Erythroblast (primary cell): ENCODE data around the gene LCE1A.

Experiments used
- GATA1 ChIP-seq: IDR thresholded peaks from 2 replicates; pipeline ENCODE4 v1.6.1; 2011; ENCODE audit warnings: low read depth, mild to moderate bottlenecking, control low read depth, low read length, moderate library complexity
- POLR2A ChIP-seq: IDR thresholded peaks from 2 replicates; pipeline ENCODE4 v1.6.1; 2011; ENCODE audit warnings: mild to moderate bottlenecking, low read length

DNA sequence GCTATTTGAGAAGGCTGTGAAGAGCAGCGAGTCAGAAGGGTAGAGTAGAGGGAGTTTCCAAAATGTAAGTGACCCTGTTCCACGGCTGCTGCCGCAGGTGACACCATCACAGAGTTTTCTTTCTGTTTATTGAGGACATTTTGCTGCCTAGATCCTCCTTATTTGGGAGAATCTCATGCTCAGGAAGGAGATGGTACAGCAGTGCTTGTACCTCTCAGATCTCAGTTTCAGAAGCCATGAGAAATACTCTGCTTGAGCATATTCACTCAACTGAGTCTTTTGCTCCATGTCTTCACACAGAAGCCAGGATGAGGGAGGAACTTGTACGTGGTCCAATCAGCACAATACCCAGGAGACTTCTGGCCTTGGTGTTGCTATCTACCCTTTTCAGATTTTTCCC is 34.1 kb downstream of the LCE1A start:
- no peak for TF ChIP-seq POLR2A
- TF ChIP-seq GATA1 = no peak
